Measurements from ENCODE around the gene DIP2B. TPM values are rescaled to one million over a fixed set of nuclear protein-coding genes. Genes with fewer than 3 reads are reported as not detected.

Gene DIP2B
- total RNA-seq, 1 donor from 2014 or later: 21.1 TPM

DNA sequence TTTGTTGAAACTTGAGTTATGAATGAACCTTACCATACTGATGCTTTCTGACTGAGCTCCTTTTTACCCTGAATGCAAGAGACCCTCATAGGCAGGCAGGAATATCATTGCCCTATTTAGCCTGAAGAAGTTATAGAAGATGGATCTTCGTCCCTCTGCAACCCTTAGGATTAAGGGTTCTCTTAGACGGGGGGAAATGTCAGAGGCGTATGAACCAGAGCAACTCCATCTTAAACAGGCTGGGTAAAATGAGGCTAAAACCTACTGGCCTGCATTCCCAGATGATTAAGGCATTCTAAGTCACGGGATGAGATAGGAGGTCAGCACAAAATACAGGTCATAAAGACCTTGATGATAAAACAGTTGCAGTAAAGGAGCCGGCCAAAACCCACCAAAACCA lies 266.6 kb downstream of the DIP2B start:
- FAIRE-seq: no peak

DNA sequence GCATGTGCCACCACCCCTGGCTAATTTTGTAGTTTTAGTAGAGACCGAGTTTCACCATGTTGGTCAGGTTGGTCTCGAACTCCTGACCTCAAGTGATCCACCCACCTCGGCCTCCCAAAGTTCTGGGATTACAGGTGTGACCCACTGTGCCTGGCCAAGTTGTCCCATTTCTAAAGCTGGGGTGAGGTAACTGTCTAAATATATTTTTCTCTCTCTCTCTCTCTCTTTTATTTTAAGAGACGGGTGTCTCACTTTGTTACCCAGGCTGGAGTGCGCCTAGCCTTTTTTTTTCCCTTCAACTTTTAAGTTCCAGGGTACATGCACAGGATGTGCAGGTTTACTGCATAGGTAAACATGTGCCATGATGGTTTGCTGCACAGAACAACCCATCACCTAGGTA lies 267.7 kb downstream of the DIP2B start:
- TF ChIP-seq, protein P1, sequence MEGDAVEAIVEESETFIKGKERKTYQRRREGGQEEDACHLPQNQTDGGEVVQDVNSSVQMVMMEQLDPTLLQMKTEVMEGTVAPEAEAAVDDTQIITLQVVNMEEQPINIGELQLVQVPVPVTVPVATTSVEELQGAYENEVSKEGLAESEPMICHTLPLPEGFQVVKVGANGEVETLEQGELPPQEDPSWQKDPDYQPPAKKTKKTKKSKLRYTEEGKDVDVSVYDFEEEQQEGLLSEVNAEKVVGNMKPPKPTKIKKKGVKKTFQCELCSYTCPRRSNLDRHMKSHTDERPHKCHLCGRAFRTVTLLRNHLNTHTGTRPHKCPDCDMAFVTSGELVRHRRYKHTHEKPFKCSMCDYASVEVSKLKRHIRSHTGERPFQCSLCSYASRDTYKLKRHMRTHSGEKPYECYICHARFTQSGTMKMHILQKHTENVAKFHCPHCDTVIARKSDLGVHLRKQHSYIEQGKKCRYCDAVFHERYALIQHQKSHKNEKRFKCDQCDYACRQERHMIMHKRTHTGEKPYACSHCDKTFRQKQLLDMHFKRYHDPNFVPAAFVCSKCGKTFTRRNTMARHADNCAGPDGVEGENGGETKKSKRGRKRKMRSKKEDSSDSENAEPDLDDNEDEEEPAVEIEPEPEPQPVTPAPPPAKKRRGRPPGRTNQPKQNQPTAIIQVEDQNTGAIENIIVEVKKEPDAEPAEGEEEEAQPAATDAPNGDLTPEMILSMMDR (IDR thresholded peaks at IDR 0.05; ENCODE audit: insufficient read depth, low read length, severe bottlenecking): no peak
- Histone ChIP-seq H3K36me3 (ENCODE audit: control insufficient read depth, insufficient read depth, low read length) (peaks cover 1% of the 10 kb centered on the region), H3K4me3 (ENCODE audit: low read depth, low read length) (no peak overlapping the region), H3K27me3 (ENCODE audit: control insufficient read depth, insufficient read depth, low read length) (no peaks in the 10 kb centered on the region)
- FAIRE-seq: no peak
- DNase-seq (ENCODE audit: low read depth): no peak

More for the DNA sequence above, 266.6 kb downstream of the DIP2B start:
- H3K4me3 ChIP-seq (ENCODE audit: low read depth, low read length): no peak overlapping the region
- TF ChIP-seq, protein P1 (IDR thresholded peaks at IDR 0.05; ENCODE audit: insufficient read depth, low read length, severe bottlenecking): no peak
- no peak for DNase-seq (ENCODE audit: low read depth)
- no peaks in the 10 kb centered on the region for H3K27me3 ChIP-seq (ENCODE audit: control insufficient read depth, insufficient read depth, low read length)
- H3K36me3 ChIP-seq (ENCODE audit: control insufficient read depth, insufficient read depth, low read length): peaks cover 1% of the 10 kb centered on the region

DNA sequence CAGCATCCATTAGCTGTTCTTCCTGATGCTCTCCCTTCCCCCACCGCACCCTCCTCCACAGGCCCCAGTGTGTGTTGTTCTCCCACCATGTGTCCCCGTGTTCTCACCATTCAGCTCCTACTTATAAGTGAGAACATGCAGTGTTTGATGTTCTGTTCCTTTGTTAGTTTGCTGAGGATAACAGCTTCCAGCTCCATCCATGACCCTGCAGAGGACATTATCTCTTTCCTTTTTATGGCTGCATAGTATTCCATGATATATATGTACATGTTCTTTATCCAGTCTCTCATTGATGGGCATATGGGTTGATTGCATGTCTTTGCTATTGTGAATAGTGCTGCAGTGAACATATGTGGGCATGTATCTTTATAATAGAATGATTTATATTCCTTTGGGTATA lies 268.1 kb downstream of the DIP2B start:
- Histone ChIP-seq H3K27me3 (ENCODE audit: control insufficient read depth, insufficient read depth, low read length) (no peaks in the 10 kb centered on the region), H3K4me3 (ENCODE audit: low read depth, low read length) (no peak overlapping the region), H3K36me3 (ENCODE audit: control insufficient read depth, insufficient read depth, low read length) (peaks cover 1% of the 10 kb centered on the region)
- FAIRE-seq: no peak
- no peak for DNase-seq (ENCODE audit: low read depth)
- TF ChIP-seq, protein P1 (IDR thresholded peaks at IDR 0.05; ENCODE audit: insufficient read depth, low read length, severe bottlenecking): no peak

DNA sequence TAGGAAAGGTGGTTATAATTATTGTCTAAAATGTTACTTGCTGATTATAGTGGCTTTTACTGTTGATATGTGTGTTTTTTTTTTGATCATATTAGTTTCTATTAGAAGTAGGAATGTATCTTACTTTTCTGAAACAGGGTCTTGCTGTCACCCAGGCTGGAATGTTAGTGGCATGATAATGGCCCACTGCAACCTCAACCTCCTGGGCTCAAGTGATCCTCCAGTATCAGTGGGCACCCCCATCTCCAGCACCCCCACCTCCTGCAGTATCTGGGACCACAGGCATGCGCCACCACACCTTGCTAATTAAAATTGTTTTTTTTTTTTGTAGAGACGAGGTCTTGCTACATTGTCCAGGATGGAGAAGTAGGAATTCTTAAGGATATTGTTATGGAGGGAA lies 270.5 kb downstream of the DIP2B start:
- TF ChIP-seq, protein P1 (IDR thresholded peaks at IDR 0.05; ENCODE audit: insufficient read depth, low read length, severe bottlenecking): no peak
- FAIRE-seq (no peak), DNase-seq (ENCODE audit: low read depth) (no peak)

DNA sequence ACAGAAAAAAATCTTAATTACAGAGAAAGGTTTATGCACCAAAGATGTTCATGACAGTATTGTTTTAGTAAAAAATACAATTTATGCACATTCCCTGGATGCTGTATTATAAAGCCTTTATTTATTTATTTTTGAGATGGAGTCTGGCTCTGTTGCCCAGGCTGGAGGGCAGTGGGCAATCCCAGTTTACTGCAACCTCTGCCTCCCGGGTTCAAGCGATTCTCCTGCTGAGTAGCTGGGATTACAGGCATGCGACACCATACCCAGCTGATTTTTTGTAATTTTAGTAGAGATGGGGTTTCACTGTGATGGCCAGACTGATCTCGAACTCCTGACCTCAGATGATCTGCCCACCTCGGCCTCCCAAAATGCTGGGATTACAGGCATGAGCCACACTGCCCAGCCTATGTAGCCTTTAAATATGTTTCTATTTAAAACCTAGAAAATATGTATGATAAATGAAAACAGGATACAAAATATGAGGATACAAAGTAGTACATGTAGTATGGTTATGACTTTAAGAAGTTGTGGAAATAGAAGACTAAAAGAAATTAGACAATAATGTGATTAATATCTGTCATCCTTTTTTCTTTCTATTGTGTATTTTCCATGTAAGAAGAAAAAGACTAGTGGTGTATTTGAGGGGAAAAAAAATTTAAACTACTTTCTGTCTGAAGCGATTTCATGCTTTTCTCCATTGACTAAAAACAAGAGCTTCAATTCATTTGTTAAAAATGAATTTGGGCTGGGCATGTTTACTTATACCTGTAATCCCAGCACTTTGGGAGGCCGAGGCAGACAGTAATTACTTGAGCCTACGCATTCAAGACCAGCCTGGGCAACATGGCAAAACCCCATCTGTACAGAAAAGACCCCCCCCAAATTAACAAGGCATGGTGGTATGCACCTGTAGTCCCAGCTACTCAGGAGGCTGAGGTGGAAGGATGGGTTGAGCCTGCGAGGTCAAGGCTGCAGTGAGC lies 272.3 kb downstream of the DIP2B start:
- DNase-seq (ENCODE audit: low read depth) (no peak), FAIRE-seq (no peak)
- Histone ChIP-seq H3K27me3 (ENCODE audit: control insufficient read depth, insufficient read depth, low read length) (no peaks in the 10 kb centered on the region), H3K36me3 (ENCODE audit: control insufficient read depth, insufficient read depth, low read length) (peaks cover 2% of the 10 kb centered on the region), H3K4me3 (ENCODE audit: low read depth, low read length) (no peak overlapping the region)
- TF ChIP-seq, protein P1 (IDR thresholded peaks at IDR 0.05; ENCODE audit: insufficient read depth, low read length, severe bottlenecking): no peak

More for the DNA sequence above, 270.5 kb downstream of the DIP2B start:
- Histone ChIP-seq H3K27me3 (ENCODE audit: control insufficient read depth, insufficient read depth, low read length) (no peaks in the 10 kb centered on the region), H3K4me3 (ENCODE audit: low read depth, low read length) (no peak overlapping the region), H3K36me3 (ENCODE audit: control insufficient read depth, insufficient read depth, low read length) (peaks cover 1% of the 10 kb centered on the region)
